ENCODE measurements around the gene LVRN.

Gene LVRN

GRCh38 chr5:115956957-115957356 lies 5.3 kb upstream of the LVRN start:
- no peak for DNase-seq (ENCODE audit: low read depth)

- peak; percentile 48 for DNase-seq (ENCODE audit: low read depth)
Observed at GRCh38 chr5:115961381-115962238, 665 bp upstream of the LVRN start.

DNA sequence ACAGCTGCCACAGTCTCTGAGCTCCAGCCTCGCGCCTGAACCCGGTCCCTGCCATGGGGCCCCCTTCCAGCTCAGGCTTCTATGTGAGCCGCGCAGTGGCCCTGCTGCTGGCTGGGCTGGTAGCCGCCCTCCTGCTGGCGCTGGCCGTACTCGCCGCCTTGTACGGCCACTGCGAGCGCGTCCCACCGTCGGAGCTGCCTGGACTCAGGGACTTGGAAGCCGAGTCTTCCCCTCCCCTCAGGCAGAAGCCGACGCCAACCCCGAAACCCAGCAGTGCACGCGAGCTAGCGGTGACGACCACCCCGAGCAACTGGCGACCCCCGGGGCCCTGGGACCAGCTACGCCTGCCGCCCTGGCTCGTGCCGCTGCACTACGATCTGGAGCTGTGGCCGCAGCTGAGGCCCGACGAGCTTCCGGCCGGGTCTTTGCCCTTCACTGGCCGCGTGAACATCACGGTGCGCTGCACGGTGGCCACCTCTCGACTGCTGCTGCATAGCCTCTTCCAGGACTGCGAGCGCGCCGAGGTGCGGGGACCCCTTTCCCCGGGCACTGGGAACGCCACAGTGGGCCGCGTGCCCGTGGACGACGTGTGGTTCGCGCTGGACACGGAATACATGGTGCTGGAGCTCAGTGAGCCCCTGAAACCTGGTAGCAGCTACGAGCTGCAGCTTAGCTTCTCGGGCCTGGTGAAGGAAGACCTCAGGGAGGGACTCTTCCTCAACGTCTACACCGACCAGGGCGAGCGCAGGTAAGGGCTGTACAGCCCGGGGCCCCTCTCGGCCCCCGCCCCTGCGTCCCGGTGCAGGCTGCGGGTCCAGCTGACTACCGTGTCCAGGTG lies 509 bp downstream of the LVRN start:
- no peak for DNase-seq (ENCODE audit: low read depth)

DNA sequence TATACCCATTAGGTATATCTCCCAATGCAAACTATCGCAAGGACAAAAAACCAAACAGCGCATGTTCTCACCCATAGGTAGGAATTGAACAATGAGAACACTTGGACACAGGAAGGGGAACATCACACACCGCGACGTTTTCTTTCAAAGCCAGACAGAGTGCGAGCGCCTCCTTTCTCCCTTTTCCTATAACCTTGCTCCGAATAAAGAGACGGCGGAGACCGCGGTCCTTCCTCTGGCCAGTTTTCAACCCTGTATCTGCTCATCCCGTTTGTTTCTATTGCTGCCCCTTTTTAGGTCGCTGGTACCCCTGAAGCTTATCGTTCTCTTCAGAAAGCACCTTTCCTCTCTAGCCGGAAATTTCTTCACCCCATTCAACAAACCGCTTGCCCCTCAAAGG lies 1.3 kb downstream of the LVRN start:
- DNase-seq (ENCODE audit: low read depth), result no peak

DNA sequence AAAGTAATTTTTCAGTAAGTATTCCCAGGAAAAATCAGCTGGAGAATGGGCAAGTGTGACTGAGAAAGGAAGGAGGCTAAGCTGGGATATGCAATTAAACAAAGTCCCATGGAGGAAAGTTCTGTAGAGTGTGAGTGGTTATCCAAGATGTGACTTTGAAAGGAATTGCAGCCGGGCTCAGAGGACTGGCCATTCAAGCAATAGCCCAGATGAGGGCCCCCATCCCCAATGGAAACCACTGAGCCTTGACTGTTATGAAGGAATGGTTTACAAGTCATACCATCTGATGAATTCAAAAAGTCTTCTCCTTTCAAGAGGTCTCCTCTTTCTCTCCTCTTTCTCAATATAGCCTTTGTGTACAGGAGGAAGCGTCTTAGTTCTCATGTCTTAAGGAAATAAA lies 6.5 kb downstream of the LVRN start:
- no peak for DNase-seq (ENCODE audit: low read depth)

DNA sequence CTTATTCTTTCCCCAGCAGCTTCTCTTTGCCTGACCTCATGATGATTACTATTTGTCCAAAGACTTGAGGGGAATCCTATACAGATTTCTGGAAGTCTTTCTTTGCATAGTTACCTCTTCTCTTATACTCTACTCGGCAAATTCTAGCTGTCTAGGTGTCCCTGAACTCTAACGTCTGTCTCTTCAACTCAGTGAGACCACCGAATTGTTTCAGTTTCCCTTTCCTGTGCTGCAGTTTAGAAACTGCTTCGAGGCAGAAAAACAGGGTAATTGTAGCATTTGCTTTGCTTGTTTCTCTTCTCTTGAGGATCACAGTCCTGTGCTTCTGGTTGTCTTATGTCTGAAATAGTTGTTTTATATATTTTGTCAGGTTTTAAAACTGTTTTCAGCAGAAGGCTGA lies 14.8 kb downstream of the LVRN start:
- DNase-seq (ENCODE audit: low read depth), result no peak

GRCh38 chr5:115977988-115978387 lies 15.7 kb downstream of the LVRN start:
- DNase-seq (ENCODE audit: low read depth), result peak; percentile 88

DNA sequence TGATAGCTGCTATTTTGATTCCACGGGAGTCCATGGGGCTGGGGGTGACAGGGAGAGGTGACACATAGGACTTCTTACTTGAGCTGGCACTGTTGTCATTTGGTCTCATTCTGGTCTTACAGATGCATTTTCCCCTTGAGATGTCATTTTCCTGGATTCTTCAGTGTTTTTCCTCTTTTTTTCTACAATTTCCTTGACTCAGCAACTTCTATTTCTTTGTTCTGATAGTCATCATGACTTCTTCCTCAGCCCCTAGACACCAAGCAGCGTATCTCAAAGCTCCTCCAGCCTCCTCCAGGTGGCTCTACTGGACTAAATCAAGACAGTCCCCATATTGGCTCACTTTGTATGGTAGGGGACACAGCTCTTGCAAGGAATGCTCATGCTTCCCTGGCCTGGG lies 16.5 kb downstream of the LVRN start:
- no peak for DNase-seq (ENCODE audit: low read depth)

DNA sequence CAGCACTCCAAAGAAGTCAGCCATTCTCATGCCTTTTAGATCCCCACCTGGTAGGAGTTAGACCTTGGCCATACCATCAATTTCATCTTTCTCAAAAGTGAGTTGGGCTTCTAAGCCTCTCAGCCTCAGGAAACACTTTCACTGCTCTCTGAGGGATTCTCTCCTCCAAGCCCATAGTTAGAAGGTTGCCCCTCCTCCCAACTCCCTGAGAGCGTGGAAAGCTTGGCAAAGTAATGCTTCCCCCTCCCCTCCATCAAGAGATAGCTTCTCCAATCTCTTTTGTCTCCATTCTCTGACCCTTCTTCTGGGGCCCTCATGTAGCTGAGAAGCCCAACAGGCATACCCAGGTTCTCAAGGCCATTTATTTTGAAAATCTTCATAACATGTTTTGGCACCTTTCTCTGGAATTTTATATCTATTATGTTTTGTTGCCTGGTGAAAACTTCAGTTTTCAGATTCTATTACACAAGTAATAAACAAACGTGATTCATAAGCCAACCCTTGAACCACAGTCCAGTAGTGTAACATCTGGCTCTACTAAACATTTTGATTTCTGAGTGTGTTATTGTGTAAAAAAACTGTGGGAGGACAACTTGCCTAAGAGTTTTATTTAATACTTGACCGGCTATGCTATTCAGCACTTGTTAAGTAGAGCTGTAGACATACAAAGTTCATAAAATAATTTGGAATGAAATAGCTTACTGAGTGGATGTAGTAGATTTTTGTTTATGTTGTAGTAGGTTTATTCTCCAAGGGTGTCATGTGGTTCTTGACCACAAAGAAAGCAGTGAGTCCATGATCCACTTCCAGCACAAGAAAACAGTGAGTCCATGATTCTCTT lies 17.1 kb downstream of the LVRN start:
- DNase-seq (ENCODE audit: low read depth), result peak; percentile 48

GRCh38 chr5:115983519-115983918 lies 21.2 kb downstream of the LVRN start:
- no peak for DNase-seq (ENCODE audit: low read depth)

- DNase-seq (ENCODE audit: low read depth), result no peak
Observed at GRCh38 chr5:115985802-115986757, 23.8 kb downstream of the LVRN start.

DNA sequence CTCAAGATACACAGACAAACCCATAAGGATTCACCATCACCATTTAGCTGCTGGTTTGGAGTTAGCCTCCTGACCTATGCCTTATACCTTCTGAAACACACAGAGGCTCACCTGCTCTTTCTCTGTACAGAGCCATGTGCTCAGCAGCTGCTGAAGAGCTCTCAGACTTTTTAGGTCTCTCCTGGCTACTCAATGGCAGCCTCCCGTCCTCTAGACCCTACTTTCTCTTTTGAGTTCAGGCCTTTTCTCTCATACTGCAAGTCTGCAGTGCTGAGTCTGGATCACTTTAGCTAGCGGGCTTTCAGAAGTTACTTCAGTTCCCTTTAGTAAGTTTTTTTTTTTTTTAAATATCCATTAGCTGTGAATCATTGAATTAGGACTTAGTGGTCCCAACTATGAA lies 25.7 kb downstream of the LVRN start:
- no peak for DNase-seq (ENCODE audit: low read depth)

- DNase-seq (ENCODE audit: low read depth), result no peak
Observed at GRCh38 chr5:115992848-115993350, 30.6 kb downstream of the LVRN start.

- DNase-seq (ENCODE audit: low read depth), result no peak
Observed at GRCh38 chr5:115995351-115995750, 33.1 kb downstream of the LVRN start.

GRCh38 chr5:116002116-116002906 lies 40.0 kb downstream of the LVRN start:
- DNase-seq (ENCODE audit: low read depth), result peak; percentile 20

- no peak for DNase-seq (ENCODE audit: low read depth)
Observed at GRCh38 chr5:116004248-116004647, 42.0 kb downstream of the LVRN start.

GRCh38 chr5:116009806-116010205 lies 47.5 kb downstream of the LVRN start:
- no peak for DNase-seq (ENCODE audit: low read depth)

DNA sequence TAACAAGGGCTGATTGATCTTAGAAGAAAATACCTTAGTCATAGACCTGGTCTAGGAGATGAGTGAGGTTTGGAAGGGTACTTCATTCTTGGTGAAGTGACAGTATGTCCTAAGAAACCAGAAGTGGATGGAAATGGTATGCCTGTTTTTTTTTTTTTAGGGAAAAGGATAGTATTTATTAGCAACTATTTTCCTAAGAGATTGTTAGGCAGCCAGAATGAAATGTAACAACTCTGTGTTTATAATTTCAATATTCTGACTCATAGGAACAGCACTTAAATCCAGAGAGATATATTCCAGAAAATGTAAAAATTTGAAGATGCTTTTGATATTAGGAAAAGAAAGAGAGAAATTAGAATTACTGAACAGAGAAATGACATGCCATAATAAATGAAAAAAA lies 48.8 kb downstream of the LVRN start:
- DNase-seq (ENCODE audit: low read depth), result peak; percentile 17

GRCh38 chr5:116013207-116013785 lies 51.0 kb downstream of the LVRN start:
- DNase-seq (ENCODE audit: low read depth), result no peak

DNA sequence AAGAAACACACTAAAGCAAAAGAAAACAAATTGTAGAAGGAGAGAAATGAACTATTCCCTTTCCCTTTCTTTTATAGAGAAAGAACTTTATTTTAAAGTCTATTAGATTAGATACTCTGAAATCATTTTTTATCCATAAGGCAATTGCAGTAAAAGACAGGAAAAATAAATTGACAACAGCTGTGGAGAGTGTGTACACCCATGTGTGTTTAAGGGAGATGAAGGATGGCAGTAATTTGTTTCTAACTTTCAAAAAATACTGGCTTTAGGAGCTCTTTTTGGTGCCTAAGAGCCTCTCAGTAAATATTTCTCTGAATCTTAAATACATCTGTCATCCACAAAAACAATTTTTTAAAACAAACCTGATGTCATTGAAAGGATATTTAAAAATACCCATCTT lies 51.7 kb downstream of the LVRN start:
- no peak for DNase-seq (ENCODE audit: low read depth)
